Common myeloid progenitor, CD34-positive (primary cell): Measurements from ENCODE around the gene TENM4.
"Not testable (repeated sequence)": the region's sequence is repeated elsewhere in the genome, so short reads cannot be mapped to it uniquely, and the experiment has no call there.

Source experiments
- CTCF ChIA-PET: fragments of 350-600 bp; sonication (Branson Sonifier 250); formaldehyde crosslinking; loops from one replicate; lab custom pipeline; 2021; ENCODE audit warnings: antibody characterized with exemption; lab: Charles Lee
- POLR2A ChIA-PET: fragments of 350-600 bp; sonication (Branson Sonifier 250); formaldehyde crosslinking; loops from one replicate; lab custom pipeline; 2021; ENCODE audit warnings: antibody characterized with exemption; lab: Charles Lee
- DNase-seq, 3 donors: peaks; one replicate each; pipeline versions ENCODE4 v3.0.0 to v3.0.0-alpha.2; 2013
- H3K27ac ChIP-seq, 2 experiments: 1 replicate in 1 of 2; 2 replicates in 1 of 2; pipeline ENCODE4 v1.7.0; 2013; ENCODE audit warnings: inconsistent platforms in 2 of 2, low read length in 2 of 2, mild to moderate bottlenecking in 2 of 2, low read depth in 1 of 2, moderate library complexity in 1 of 2; ENCODE audit not compliant: severe bottlenecking in 2 of 2, insufficient read depth in 1 of 2, poor library complexity in 1 of 2
- H3K27me3 ChIP-seq, 5 experiments: replicated peaks in 2 of 5; 1 replicate in 3 of 5; 2 replicates in 2 of 5; pipeline versions ENCODE4 v1.6.1 to v1.7.0; 2013; ENCODE audit warnings: low read length in 4 of 5, mild to moderate bottlenecking in 2 of 5, moderate library complexity in 2 of 5, inconsistent platforms in 1 of 5; ENCODE audit not compliant: insufficient read depth in 5 of 5, control insufficient read depth in 4 of 5
- H3K36me3 ChIP-seq, 4 experiments: 1 replicate in 2 of 4; 2 replicates in 2 of 4; pipeline versions ENCODE4 v1.6.1 to v1.7.0; 2013; ENCODE audit warnings: low read length in 3 of 4, control low read depth in 1 of 4, mild to moderate bottlenecking in 1 of 4; ENCODE audit not compliant: control insufficient read depth in 4 of 4, insufficient read depth in 4 of 4
- H3K4me1 ChIP-seq, 4 experiments: 1 replicate in 3 of 4; 2 replicates in 1 of 4; pipeline versions ENCODE4 v1.6.1 to v1.7.1; 2013; ENCODE audit warnings: low read length in 3 of 4, mild to moderate bottlenecking in 3 of 4, control low read depth in 1 of 4, inconsistent platforms in 1 of 4, moderate library complexity in 1 of 4; ENCODE audit not compliant: control insufficient read depth in 4 of 4, insufficient read depth in 4 of 4; ENCODE audit errors: control extremely low read depth in 1 of 4
- H3K4me3 ChIP-seq, 7 experiments: 1 replicate in 4 of 7; 2 replicates in 3 of 7; pipeline versions ENCODE4 v1.5.1 to v1.7.0; 2013; ENCODE audit warnings: mild to moderate bottlenecking in 7 of 7, low read length in 6 of 7, moderate library complexity in 6 of 7, inconsistent platforms in 2 of 7, low read depth in 2 of 7, control low read depth in 1 of 7; ENCODE audit not compliant: insufficient read depth in 4 of 7, control insufficient read depth in 1 of 7; ENCODE audit errors: extremely low read depth in 1 of 7
- H3K9me3 ChIP-seq, 5 experiments: 1 replicate in 4 of 5; 2 replicates in 1 of 5; pipeline versions ENCODE4 v1.6.1 to v1.7.1; 2013; ENCODE audit warnings: low read length in 4 of 5, mild to moderate bottlenecking in 2 of 5, inconsistent platforms in 1 of 5, low read depth in 1 of 5, moderate library complexity in 1 of 5; ENCODE audit not compliant: control insufficient read depth in 4 of 5, insufficient read depth in 2 of 5; ENCODE audit errors: control extremely low read depth in 1 of 5
- WGBS: methylation state at CpG from one replicate; pipeline ENCODE4 v1.1.5; 2013; ENCODE audit not compliant: insufficient coverage; 5-methylcytosine and 5-hydroxymethylcytosine counted together

Gene TENM4

GRCh38 chr11:78612721-78613377 lies 828.0 kb downstream of the TENM4 start:
- ChIA-PET POLR2A (no interaction called here), CTCF (no interaction called here)
- Histone ChIP-seq H3K4me3 (no peak overlapping the region), H3K27me3 (peaks cover 0 to 2% (median 0%) of the 10 kb centered on the region in 5 experiments), H3K36me3 (no peaks in the 10 kb centered on the region), H3K9me3 (peaks cover 0 to 5% (median 3%) of the 10 kb centered on the region in 5 experiments), H3K27ac (no peak overlapping the region), H3K4me1 (no peaks in the 10 kb centered on the region)
- 90% methylated on average over 2 of the region's 4 CpGs for WGBS
- DNase-seq, result no peak

DNA sequence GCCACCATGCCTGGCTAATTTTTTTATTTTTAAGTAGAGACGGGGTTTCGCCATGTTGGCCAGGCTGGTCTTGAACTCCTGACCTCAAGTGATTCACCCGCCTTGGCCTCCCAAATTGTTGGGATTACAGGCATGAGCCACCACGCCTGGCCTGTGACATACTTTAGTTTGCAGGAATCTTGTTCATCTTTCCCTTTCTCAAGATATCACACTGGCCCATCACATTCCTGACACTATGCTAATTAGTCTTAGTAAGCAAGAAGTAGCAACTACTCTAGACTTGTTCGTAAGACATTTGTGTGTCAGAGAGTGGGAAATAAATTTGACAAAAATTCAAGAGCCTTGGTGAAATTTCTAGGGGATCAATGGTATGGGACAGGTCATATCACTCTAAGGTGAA lies 831.5 kb downstream of the TENM4 start:
- POLR2A ChIA-PET, H3K9me3 ChIP-seq, H3K4me3 ChIP-seq, H3K27ac ChIP-seq, H3K27me3 ChIP-seq, H3K36me3 ChIP-seq, H3K4me1 ChIP-seq, CTCF ChIA-PET, DNase-seq: not testable (repeated sequence)
- 96% methylated on average over 5 of the region's 5 CpGs for WGBS

GRCh38 chr11:78607696-78608095 lies 833.1 kb downstream of the TENM4 start:
- Histone ChIP-seq H3K27me3 (no peaks in the 10 kb centered on the region), H3K4me1 (no peaks in the 10 kb centered on the region), H3K27ac (no peak overlapping the region), H3K36me3 (no peaks in the 10 kb centered on the region), H3K4me3 (no peak overlapping the region), H3K9me3 (peaks cover 0 to 5% (median 0%) of the 10 kb centered on the region in 5 experiments)
- peak; percentile 19 to 61 (median 43) for DNase-seq
- ChIA-PET POLR2A (no interaction called here), CTCF (no interaction called here)

DNA sequence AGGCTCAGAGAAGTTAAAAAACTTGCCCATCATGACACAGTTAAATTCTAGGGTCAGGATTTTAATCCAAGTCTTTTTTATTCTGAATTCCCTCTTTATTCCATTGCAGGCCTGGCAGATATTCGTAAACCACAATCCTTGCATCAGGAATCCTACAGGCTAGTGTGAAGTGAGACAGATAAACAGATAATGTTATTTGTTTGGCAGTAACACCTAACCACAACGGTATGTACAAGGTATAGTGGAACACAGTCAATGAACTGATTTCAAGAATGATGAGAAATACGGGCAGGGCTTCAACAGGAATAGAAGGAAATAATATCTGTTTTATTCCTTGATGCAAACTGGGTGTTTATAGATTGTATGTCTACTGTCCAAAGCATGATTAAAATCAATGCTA lies 834.2 kb downstream of the TENM4 start:
- Histone ChIP-seq H3K27ac (no peak overlapping the region), H3K9me3 (peaks cover 0 to 3% (median 0%) of the 10 kb centered on the region in 5 experiments), H3K27me3 (no peaks in the 10 kb centered on the region), H3K4me1 (no peaks in the 10 kb centered on the region), H3K4me3 (no peak overlapping the region), H3K36me3 (no peaks in the 10 kb centered on the region)
- ChIA-PET CTCF (no interaction called here), POLR2A (no interaction called here)
- WGBS, result 92% methylated on average over 2 of the region's 3 CpGs
- no peak for DNase-seq

DNA sequence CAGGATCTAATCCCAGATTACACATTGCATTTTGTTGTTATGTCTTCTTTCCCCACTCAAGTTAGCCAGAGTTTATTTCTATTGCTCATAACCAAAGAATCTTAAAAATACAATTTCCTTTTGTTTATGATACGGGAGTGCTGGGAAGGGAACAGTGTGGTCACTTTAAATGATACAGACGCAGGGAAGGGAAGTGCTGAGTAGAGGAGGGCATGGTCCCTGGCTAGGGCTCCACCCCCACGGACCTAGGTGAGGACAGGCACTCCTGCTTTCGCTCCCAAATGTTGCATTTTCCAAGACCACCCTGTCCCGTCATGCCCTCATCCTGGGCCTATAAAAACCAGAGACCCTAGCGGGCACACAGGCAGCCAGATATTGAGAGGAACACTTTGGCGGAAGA lies 835.5 kb downstream of the TENM4 start:
- Histone ChIP-seq H3K27me3 (no peaks in the 10 kb centered on the region), H3K4me1 (no peaks in the 10 kb centered on the region), H3K36me3 (no peaks in the 10 kb centered on the region), H3K4me3 (no peak overlapping the region), H3K9me3 (peaks cover 0 to 3% (median 0%) of the 10 kb centered on the region in 5 experiments), H3K27ac (no peak overlapping the region)
- 97% methylated on average over 6 of the region's 7 CpGs for WGBS
- ChIA-PET CTCF (no interaction called here), POLR2A (no interaction called here)
- no peak for DNase-seq

DNA sequence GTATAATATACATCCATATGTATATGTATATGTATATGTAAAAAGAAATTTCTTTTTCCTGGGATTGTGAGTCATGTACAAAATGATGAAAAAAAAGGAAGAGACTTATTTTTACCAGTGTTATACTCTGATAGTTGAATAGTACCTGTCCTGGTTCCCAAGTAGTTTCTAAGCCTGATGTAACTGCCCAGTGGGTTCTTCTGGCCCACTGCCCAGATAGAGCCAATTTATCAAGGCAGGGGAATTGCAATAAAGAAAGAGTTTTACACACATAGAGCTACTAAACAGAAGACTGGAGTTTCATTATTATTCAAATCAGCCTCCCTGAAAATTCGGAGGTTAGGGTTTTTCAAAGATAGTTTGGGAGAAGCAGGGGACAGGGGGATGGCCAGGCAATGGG lies 837.0 kb downstream of the TENM4 start:
- CTCF ChIA-PET, result no interaction called here
- Histone ChIP-seq H3K36me3 (no peaks in the 10 kb centered on the region), H3K4me3 (no peak overlapping the region), H3K4me1 (no peaks in the 10 kb centered on the region), H3K27ac (no peak overlapping the region), H3K9me3 (peaks cover 0 to 3% (median 0%) of the 10 kb centered on the region in 5 experiments), H3K27me3 (no peaks in the 10 kb centered on the region)
- WGBS, result no CpG with 5 or more reads among the region's 1 CpG
- no peak for DNase-seq
- POLR2A ChIA-PET, result no interaction called here
